Duodenal mucosa (tissue), 2 donors: ENCODE data around the gene ASPHD1.
"Not testable (repeated sequence)": the region's sequence is repeated elsewhere in the genome, so short reads cannot be mapped to it uniquely, and the experiment has no call there.

Source experiments
- H3K27ac ChIP-seq: one replicate; pipeline ENCODE4 v1.7.0; 2013; ENCODE audit warnings: low read depth, low read length
- H3K27me3 ChIP-seq, 2 donors: one replicate each; pipeline ENCODE4 v1.7.0; 2013; ENCODE audit warnings: low read length in 2 of 2, control low read depth in 1 of 2; ENCODE audit not compliant: insufficient read depth in 2 of 2, control insufficient read depth in 1 of 2
- H3K36me3 ChIP-seq, 2 donors: one replicate each; pipeline ENCODE4 v1.7.0; 2013; ENCODE audit warnings: low read length in 2 of 2, control low read depth in 1 of 2; ENCODE audit not compliant: insufficient read depth in 2 of 2, control insufficient read depth in 1 of 2
- H3K4me1 ChIP-seq, 2 donors: one replicate each; pipeline ENCODE4 v1.7.0; 2013; ENCODE audit warnings: low read length in 2 of 2, control low read depth in 1 of 2; ENCODE audit not compliant: insufficient read depth in 2 of 2, control insufficient read depth in 1 of 2
- H3K4me3 ChIP-seq, 2 donors: one replicate each; pipeline ENCODE4 v1.7.0; 2013; ENCODE audit warnings: low read length in 2 of 2, low read depth in 1 of 2
- H3K9ac ChIP-seq, 2 donors: one replicate each; pipeline ENCODE4 v1.7.0; 2013; ENCODE audit warnings: low read length in 2 of 2, low read depth in 1 of 2
- H3K9me3 ChIP-seq, 2 donors: one replicate each; pipeline ENCODE4 v1.7.0; 2013; ENCODE audit warnings: low read length in 2 of 2, control low read depth in 1 of 2; ENCODE audit not compliant: control insufficient read depth in 1 of 2

ASPHD1 gene

DNA sequence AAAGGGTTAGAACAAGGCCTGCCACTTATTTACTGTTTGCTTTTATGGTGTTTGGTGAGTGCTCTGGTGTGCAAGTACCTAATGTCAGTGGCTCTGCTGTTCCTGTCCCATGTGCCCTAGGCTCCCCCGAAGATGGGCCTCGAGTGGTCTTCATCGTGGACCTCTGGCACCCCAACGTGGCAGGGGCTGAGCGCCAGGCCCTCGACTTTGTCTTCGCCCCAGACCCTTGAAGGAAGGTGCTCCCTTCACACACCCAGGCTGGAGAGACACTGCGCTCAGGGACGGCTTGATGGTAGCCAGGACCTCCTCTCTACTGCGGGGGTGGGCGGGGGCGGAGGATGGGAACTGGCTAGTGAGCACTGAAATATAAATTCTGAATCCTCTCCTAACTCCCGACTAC, 5.4 kb downstream of the ASPHD1 start:
- no peaks in the 10 kb centered on the region for H3K27me3 ChIP-seq
- no peaks in the 10 kb centered on the region for H3K9me3 ChIP-seq
- no peak overlapping the region for H3K27ac ChIP-seq
- peaks cover 0 to 9% of the 10 kb centered on the region in 2 donors for H3K36me3 ChIP-seq
- no peak overlapping the region for H3K4me3 ChIP-seq
- H3K9ac ChIP-seq = no peak overlapping the region
- H3K4me1 ChIP-seq = peaks cover 2% of the 10 kb centered on the region in 2 donors

DNA sequence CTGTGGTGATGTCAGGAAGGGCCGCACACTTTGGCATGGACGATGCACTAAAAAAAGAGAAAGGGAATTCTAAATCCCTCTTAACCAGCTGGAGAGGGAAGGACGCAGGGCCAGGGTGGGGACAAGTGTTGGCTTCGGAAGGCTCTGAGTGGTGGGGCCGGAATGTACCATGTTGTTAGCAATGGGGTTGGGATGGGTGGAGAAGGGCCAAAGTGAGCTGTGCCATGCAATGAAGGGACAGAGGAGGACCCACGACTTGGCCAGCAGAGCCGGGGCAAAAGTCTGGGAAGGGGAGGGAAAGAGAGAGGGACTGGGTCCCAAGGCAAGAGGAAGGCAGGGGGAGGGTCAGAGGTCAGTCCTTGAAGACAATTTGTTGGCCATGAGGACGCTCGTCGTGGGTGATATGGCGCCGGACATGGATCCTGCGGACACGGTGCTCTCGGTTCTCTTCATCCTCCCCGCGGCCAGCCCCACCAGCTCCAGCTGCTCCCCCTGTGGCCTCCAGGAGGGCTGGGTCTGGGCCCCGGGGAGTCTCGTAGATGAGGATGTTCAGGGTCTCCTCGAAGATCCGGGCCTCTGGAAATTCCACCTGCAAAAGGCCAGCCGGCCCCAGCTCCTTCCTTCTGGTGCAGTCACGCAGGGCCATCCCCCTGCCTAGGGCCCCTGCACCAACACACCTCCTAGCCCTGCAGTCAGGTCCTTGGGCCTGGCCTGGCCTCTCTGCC, 6.4 kb downstream of the ASPHD1 start:
- Histone ChIP-seq H3K4me1 (no peaks in the 10 kb centered on the region), H3K27me3 (no peaks in the 10 kb centered on the region), H3K27ac (no peak overlapping the region), H3K9me3 (no peaks in the 10 kb centered on the region), H3K9ac (no peak overlapping the region), H3K36me3 (peaks cover 0 to 9% of the 10 kb centered on the region in 2 donors), H3K4me3 (no peak overlapping the region)

DNA sequence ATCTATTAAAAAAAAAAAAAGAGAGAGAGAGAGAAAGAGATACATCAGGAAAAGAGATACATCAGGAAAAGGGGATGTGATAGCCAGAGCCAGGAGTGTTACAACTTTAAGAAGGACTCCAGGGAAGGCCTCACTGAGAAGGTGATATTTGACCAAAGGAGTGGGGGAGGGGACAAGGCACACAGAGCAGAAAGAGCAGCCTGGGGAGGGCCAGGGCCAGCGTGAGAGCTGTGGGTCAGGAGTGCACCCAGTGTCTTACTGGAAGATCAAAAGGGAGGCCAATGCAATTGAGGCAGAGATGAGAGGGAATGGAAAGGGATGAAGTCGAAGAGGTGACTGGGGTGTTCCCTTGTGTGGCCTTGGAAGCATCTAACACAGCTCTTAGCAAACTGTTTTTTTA, 7.7 kb downstream of the ASPHD1 start:
- Histone ChIP-seq H3K9ac (no peak overlapping the region), H3K4me1 (no peaks in the 10 kb centered on the region), H3K36me3 (peaks cover 0 to 9% of the 10 kb centered on the region in 2 donors), H3K27ac (no peak overlapping the region), H3K4me3 (no peak overlapping the region), H3K9me3 (no peaks in the 10 kb centered on the region), H3K27me3 (no peaks in the 10 kb centered on the region)

DNA sequence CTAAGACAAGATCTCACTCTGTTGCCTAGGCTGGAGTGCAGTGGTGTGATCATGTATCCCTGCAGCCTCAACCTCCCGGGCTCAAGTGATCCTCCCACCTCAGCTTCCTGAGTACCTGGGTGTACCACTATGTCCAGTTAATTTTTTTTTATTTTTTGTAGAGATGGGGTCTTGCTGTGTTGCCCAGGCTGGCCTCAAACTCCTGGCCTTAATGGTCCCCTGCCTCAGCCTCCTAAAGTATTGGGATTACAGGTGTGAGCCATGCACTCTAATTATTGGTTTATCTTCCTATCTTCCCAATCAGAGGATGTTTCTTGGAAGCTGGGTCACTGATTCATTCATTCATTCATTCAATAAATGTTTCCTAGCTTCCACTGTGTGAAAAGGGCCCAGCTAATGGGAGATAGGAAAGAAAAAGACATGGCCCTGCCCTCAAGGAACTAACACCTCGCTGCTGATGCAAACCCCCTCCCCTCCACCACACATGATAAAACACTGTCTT, 8.5 kb downstream of the ASPHD1 start:
- no peak overlapping the region for H3K27ac ChIP-seq
- H3K4me3 ChIP-seq = no peak overlapping the region
- H3K9ac ChIP-seq = no peak overlapping the region
- no peaks in the 10 kb centered on the region for H3K9me3 ChIP-seq
- no peaks in the 10 kb centered on the region for H3K27me3 ChIP-seq
- H3K36me3 ChIP-seq = peaks cover 0 to 16% of the 10 kb centered on the region in 2 donors
- H3K4me1 ChIP-seq = no peaks in the 10 kb centered on the region

DNA sequence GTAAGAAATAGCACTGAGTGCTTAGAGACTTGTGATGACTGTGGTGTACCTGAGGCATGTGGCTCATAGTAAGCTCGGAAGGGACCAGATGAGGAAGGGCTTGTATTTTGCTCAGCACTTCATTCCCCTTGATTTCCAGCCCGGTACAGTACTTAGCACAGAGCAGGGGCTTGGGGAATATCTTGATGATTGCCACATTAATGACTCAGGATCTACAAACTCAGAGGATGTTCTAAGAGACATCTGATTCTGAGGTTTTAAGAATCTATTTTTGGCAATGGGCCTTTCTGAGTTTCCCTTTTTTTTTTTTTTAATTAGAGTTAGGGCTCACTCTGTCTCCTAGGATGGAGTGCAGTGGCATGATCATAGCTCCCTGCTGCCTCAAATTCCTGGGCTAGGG, 9.1 kb downstream of the ASPHD1 start:
- no peak overlapping the region for H3K4me3 ChIP-seq
- peaks cover 0 to 20% of the 10 kb centered on the region in 2 donors for H3K36me3 ChIP-seq
- no peak overlapping the region for H3K9ac ChIP-seq
- no peaks in the 10 kb centered on the region for H3K9me3 ChIP-seq
- H3K27me3 ChIP-seq = no peaks in the 10 kb centered on the region
- H3K27ac ChIP-seq = no peak overlapping the region
- no peaks in the 10 kb centered on the region for H3K4me1 ChIP-seq

DNA sequence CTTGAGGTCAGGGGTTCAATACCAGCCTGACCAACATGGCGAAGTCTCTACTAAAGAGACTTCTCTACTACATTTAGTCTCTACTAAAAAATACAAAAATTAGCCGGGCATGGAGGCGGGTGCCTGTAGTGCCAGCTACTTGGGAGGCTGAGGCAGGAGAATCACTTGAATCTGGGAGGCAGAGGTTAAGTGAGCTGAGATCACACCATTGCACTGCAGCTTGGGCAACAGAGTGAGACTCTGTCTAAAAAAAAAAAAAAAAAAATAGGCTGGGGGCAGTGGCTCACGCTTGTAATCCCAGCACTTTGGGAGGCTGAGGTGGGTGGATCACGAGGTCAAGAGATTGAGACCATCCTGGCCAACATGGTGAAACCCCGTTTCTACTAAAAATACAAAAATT, 9.6 kb downstream of the ASPHD1 start:
- not testable (repeated sequence) for H3K9me3 ChIP-seq, H3K27ac ChIP-seq, H3K9ac ChIP-seq, H3K27me3 ChIP-seq, H3K4me3 ChIP-seq, H3K4me1 ChIP-seq
- peaks cover 0 to 25% of the 10 kb centered on the region in 2 donors for H3K36me3 ChIP-seq

DNA sequence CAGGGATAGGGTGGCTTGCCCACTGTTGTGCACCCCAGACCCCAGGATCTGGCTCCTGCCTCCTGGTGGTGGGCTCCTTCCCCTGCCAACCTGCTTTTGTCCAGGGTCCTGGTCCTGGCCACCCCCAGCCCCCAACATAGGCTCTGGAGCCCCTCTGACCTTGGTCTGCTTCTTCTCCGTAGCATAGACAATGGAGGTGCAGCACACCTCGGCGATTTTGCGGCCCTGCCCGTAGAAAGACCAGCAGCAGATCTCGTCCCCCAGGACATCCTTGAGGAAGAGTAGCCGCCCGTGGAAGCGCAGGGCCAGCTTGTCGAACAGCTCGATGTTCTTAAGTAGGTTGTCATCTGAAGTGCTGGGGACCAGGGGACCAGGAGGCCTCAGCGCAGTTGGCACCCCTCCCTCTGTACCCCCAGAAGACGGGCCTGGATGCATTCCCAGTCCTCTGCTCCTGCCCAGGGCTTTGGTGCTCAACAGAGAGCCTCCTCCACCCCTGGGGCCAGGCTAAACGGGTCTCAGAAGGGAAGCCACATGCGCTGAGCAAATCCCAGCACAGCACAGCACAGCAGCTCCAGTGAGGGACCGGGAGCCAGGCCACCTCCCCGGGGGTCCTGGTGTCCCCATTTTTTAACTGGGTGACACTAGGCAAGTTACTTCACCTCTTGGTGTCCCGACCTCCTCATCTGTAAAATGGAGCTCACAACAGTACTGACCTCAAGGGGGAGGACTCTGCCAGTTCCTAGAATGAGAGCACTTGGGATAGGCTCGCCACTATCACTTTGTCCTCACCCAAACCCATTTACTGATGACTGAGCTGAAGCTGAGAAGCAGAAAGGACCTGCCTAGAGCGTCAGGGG, 10.8 kb downstream of the ASPHD1 start:
- Histone ChIP-seq H3K9ac (no peak overlapping the region), H3K9me3 (no peaks in the 10 kb centered on the region), H3K27me3 (no peaks in the 10 kb centered on the region), H3K36me3 (peaks cover 0 to 28% of the 10 kb centered on the region in 2 donors), H3K4me1 (no peaks in the 10 kb centered on the region), H3K27ac (no peak overlapping the region), H3K4me3 (no peak overlapping the region)

DNA sequence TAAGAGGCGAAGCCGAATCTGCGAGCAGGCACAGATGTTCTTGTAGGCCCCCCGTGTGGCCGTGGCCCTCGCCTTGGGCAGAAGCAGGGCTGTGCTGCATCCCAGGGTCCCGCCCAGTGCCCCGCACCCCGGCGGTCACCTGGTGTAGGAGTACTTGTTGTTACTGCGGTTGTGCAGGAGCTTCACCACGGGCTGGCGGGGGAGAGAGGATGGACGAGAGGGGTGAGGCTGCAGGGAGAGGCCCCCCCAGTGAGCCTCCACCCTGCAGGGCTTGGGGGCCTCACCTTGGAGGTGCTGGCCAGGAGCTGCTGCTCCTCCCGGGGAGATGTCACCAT, 11.4 kb downstream of the ASPHD1 start:
- H3K9me3 ChIP-seq = no peaks in the 10 kb centered on the region
- H3K27ac ChIP-seq = no peak overlapping the region
- H3K36me3 ChIP-seq = peaks cover under 1 to 24% of the 10 kb centered on the region in 2 donors
- no peaks in the 10 kb centered on the region for H3K27me3 ChIP-seq
- no peak overlapping the region for H3K4me3 ChIP-seq
- no peak overlapping the region for H3K9ac ChIP-seq
- no peaks in the 10 kb centered on the region for H3K4me1 ChIP-seq

DNA sequence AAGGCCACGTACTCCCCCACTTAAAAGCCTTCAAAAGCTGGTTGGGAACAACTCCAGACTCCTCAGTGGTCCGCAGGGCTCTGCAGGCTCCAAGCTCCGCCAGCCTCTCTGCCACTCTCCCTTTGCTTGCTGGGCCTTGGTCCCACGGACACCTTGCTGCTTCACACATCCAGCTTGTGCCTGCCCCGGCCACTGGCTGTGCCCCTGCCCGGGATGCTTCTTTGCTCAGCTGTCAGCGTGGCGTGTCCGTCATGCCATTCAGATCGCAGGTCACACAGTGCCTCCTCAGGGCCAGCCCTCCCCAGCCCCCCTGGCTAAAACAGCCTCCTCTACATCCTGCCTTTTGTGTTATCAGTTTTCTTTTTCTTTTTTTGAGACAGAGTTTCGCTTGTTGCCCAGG, 11.8 kb downstream of the ASPHD1 start:
- no peak overlapping the region for H3K4me3 ChIP-seq
- H3K9me3 ChIP-seq = no peaks in the 10 kb centered on the region
- H3K27ac ChIP-seq = no peak overlapping the region
- H3K36me3 ChIP-seq = peaks cover 5 to 25% of the 10 kb centered on the region in 2 donors
- no peak overlapping the region for H3K9ac ChIP-seq
- no peaks in the 10 kb centered on the region for H3K27me3 ChIP-seq
- H3K4me1 ChIP-seq = no peaks in the 10 kb centered on the region

DNA sequence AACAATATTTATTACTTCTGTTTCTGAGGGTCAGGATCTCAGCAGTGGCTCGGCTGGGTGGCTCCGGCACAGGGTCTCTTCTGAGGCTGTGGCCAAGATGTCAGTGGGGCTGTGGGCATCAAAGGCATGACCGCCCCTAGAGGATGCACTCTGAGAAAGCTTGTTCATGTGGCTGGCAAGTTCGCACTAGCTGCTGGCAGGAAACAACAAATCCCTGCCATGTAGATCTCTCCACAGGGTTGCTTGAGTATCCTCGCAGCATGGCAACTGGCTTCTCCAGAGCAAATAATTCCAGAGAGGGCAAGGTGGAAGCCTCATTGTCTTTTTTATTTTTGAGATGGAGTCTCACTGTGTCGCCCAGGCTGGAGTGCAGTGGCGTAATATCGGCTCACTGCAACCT, 13.2 kb downstream of the ASPHD1 start:
- H3K27me3 ChIP-seq = no peaks in the 10 kb centered on the region
- no peak overlapping the region for H3K9ac ChIP-seq
- H3K27ac ChIP-seq = no peak overlapping the region
- peaks cover 6 to 25% of the 10 kb centered on the region in 2 donors for H3K36me3 ChIP-seq
- no peaks in the 10 kb centered on the region for H3K9me3 ChIP-seq
- H3K4me1 ChIP-seq = no peaks in the 10 kb centered on the region
- H3K4me3 ChIP-seq = no peak overlapping the region
